ENCODE data around the gene QTRT2.

- TF ChIP-seq CTCF (conservative IDR thresholded peaks at IDR 0.05; ENCODE audit: low read depth, low read length) (no peak), EZH2 (IDR thresholded peaks at IDR 0.05; ENCODE audit: low read length, unreplicated experiment) (no peak), EZH2phosphoT487 (IDR thresholded peaks at IDR 0.05; ENCODE audit: borderline replicate concordance, low read length) (no peak)
Measured at GRCh38 chr3:114119776-114120175, 63.2 kb downstream of the QTRT2 start.
